HTR-8/SVneo (cell line): ENCODE measurements around the gene PCARE.
A peak's percentile ranks its signal among the peaks of the same experiment; 100 is the strongest.
"Not testable (repeated sequence)": the region's sequence is repeated elsewhere in the genome, so short reads cannot be mapped to it uniquely, and the experiment has no call there.

Experiments used
- DNase-seq: peaks from one replicate; pipeline ENCODE4 v3.0.0; 2011; ENCODE audit warnings: low spot score, mixed read lengths; ENCODE audit not compliant: insufficient read length
- FAIRE-seq: peaks from 2 replicates; lab custom pipeline; 2011; peaks lifted over from hg19 to GRCh38; lab: Jason Lieb, UNC

PCARE gene

GRCh38 chr2:29074411-29074810, at the start of gene PCARE:
Gene PCARE (minus strand): TSS chr2:29074523. CDS start chr2:29074261, 262 bp downstream.
- no peak for FAIRE-seq

GRCh38 chr2:29123617-29124349, 49.5 kb upstream of the PCARE start:
- no peak for FAIRE-seq
- DNase-seq, result no peak

More at GRCh38 chr2:29074411-29074810, at the start of gene PCARE:
- DNase-seq, result no peak

- FAIRE-seq, result no peak
These were observed 46.5 kb upstream of the PCARE start for GRCh38 chr2:29120846-29121245.

DNA sequence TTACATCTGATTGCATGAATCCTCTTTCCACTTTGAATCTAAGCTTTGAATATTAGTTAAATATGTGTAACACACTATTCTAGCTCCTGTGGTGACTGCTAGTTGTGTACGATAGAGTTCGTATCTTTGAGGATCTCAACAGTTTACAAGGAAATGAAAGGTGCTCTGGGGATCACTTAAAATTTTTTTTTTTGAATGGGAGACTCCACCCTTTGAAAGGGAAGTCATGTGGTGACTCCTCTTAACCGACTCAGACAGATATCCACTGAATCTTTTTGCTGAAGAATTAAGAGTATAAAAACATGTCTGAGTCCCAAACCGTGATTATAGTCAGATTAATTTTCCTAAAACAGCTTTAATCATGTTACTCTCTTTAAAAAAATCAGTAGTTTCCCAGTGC, 44.9 kb upstream of the PCARE start:
- DNase-seq, result no peak
- FAIRE-seq, result no peak

More at GRCh38 chr2:29120846-29121245, 46.5 kb upstream of the PCARE start:
- DNase-seq, result no peak

DNA sequence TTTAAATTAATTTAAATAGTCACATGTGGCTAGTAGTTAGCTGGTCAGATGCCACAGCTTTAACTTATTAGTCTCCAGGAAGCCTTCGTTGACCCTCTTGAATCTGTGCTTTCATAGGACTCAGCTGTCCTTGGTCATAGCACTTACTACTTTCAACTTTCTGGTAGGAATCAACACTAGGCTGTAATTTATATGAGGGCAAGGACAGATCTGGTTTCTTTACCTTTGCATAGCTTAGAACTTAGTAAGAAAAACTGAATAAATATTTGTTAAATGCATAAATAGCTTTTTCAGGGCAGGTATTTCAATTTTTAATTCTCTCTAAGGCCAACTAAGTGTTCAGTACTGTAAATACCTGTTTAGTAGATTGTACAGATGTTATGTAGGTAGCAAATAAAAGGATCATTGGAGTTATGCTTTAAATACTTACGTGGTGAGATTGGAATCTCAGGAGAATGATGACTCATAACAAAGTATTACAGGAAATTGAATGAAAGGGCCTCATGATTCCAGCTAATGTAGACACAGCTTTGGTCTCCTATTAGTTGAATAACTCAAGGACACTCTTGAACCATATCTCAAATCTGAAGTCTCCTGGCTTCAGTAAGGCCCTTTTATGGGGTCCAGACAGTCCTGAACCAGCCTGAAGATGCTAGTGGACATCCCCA, 43.4 kb upstream of the PCARE start:
- DNase-seq, result peak; percentile 67
- FAIRE-seq, result no peak

DNA sequence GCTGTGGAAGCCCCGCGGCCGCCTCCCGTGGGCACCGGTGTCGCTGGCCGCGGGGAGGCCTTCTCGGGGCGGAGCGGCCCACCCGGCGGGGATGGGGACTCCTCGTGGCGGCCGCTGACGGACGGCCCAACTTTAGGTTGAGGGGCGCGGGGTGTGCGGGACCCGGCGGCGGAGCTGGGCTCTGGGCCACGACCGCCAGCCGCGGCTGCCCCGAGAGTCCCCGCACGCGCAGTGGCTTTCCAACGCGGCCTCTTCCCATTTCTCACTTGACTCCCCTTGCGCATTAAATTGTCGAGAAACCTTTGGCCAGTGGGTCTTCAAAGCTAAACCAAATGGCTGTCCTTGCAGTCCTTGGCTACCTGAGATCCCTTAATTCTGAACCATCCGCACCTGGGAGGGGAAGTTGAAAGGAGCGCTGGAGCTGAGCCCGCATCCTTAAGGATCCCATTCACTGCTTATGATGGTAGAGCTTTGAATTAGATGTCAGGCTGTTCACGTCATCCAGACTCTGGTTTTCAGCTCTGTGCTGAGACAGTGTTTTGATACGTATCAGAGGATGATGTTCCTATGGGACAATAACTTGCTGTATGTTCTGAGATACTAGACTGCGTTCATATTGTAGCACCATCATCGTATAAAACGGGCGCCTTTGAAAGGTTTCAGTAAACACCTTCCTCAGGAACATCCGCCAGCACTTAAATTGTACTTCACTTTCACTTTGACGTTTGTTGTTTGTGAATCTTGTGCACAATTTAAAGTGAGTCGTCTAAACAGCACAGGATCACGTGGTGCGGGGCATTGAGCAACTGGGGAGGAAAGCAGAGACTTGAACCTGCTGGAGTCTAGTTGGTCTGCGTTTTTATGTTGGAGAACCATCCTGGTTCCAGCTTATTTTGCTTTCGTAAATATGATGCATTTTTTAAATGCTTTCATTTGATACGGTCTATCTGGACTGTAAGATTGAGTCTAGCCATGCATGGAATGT, 41.8 kb upstream of the PCARE start:
- peak; percentile 13 for FAIRE-seq

GRCh38 chr2:29114946-29115609, 40.8 kb upstream of the PCARE start, which contains the start of gene CLIP4:
Gene CLIP4 (plus strand): TSS chr2:29115415. CDS start chr2:29121389, 5,974 bp downstream.
- DNase-seq, result peak; percentile 51
- FAIRE-seq, result peak; percentile 75

More for the DNA sequence above, 41.8 kb upstream of the PCARE start:
- peak; percentile 39 for DNase-seq

- no peak for FAIRE-seq
These were observed 40.2 kb upstream of the PCARE start for GRCh38 chr2:29114586-29114945.

GRCh38 chr2:29113891-29114321, 39.6 kb upstream of the PCARE start:
- FAIRE-seq, result peak; percentile 52

More at GRCh38 chr2:29114586-29114945, 40.2 kb upstream of the PCARE start:
- DNase-seq, result no peak

GRCh38 chr2:29113027-29113686, 38.8 kb upstream of the PCARE start:
- FAIRE-seq (no peak), DNase-seq (no peak)

More at GRCh38 chr2:29113891-29114321, 39.6 kb upstream of the PCARE start:
- DNase-seq, result no peak

GRCh38 chr2:29112379-29112778, 38.1 kb upstream of the PCARE start:
- no peak for FAIRE-seq

DNA sequence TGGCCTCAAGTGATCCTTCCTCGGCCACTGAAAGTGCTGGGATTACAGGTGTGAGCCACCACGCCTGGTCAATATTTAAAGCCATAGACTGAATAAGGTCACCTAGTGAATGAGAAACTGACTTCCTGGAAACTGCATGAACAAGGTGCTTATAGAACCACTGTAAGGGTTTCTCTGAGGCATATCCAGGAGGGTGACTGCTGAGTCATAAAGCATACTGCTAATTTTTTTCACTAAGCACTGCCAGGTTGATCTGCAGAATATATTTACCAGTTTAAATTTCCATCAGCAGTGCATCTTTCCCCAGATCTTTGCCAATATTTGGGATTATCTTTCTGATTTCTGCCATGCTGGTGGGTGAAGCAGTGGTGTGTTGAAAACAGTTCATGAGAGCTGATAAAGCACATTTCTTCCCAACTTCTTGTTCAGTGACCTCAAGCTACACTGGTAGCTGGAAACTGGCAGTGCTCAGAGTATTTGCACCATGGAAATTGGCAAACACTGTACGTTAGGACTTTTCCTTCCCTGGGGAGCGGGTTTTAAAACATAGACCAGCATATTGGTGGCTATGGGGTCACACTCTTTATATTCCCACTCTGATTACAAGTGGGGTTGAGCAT, 36.7 kb upstream of the PCARE start:
- DNase-seq (no peak), FAIRE-seq (no peak)

More at GRCh38 chr2:29112379-29112778, 38.1 kb upstream of the PCARE start:
- no peak for DNase-seq

- DNase-seq (no peak), FAIRE-seq (no peak)
These were observed 34.9 kb upstream of the PCARE start for GRCh38 chr2:29109246-29109645.

GRCh38 chr2:29108225-29108624, 33.9 kb upstream of the PCARE start:
- peak; percentile 90 for FAIRE-seq
- DNase-seq, result no peak

- not testable (repeated sequence) for FAIRE-seq, DNase-seq
These were observed 33.2 kb upstream of the PCARE start for GRCh38 chr2:29107547-29107946.

DNA sequence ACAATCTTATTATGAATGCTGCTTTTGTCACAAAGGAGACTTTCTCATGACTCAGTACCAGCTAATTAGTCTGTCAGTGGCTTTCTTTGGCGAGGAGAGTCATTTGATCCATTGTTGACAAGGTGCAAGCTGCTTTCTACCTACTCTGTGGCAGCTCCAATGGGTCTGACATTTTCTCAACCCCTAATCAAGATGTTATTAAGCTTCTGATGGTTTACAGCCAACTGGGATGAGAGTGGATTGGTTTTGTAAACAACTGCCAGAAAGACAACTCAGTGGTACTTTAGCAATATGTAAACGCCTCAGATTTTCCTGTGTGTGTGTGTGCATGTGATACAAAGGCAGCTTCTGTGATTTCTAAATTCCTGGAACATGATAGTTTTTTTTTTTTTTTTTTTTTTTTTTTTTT, 32.7 kb upstream of the PCARE start:
- no peak for DNase-seq
- no peak for FAIRE-seq

DNA sequence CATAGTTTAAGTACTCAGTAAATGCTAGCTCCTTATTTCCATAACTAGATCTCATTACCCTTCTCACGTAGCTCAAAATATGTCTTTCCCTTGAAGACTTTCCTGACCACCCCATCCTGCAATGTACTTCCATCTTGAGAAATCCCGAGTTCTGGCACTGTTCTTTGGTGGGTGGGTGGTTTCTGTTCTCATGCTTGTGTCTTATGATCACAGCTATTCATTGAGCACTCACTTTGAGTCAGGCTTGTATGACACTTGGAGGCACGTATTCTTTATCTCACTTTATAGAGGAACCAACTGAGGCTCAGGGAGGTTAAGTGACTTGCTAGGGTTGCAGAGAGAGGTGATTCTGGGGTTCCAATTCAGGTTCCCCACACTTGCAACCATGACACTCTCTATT, 31.9 kb upstream of the PCARE start:
- DNase-seq, result no peak
- no peak for FAIRE-seq

DNA sequence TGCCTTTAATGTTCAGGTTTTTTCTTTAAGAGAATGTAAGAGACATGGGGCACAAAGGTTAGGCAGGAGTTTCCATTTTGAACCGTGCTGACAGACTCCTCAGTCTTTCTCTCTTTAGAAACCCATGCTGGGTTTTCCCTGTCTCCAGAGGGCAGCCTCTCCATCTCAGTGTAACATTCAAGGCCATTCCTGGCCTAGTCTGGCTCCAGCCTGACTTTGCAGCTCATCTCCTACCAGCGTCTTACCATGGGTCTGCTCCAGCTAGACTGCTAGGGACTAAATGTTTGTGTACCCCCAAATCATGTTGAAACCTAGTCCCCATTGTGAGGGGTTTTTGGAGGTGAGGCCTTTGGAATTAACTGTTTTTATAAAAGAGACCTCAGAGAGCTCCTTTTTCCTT, 31.1 kb upstream of the PCARE start:
- DNase-seq (no peak), FAIRE-seq (no peak)

GRCh38 chr2:29104688-29105087, 30.4 kb upstream of the PCARE start:
- no peak for DNase-seq
- no peak for FAIRE-seq
